Osteoblast (primary cell): Measurements from ENCODE around the gene TBPL2. TPM values are rescaled to one million over a fixed set of nuclear protein-coding genes. Genes with fewer than 3 reads are reported as not detected.

Source experiments
- DNase-seq: peaks from one replicate; pipeline ENCODE4 v3.0.0; 2011; ENCODE audit warnings: low spot score, mixed read lengths; ENCODE audit not compliant: insufficient read length; ENCODE audit errors: missing footprints
- H2AFZ ChIP-seq: 2 replicates; pipeline ENCODE4 v1.6.0; 2011; ENCODE audit warnings: mild to moderate bottlenecking, low read length
- H3K27ac ChIP-seq: 2 replicates; pipeline ENCODE4 v1.5.1; 2011; ENCODE audit warnings: mild to moderate bottlenecking, low read depth, low read length, moderate library complexity
- H3K27me3 ChIP-seq: 2 replicates; pipeline ENCODE4 v1.6.0; 2012; ENCODE audit warnings: mild to moderate bottlenecking, control low read depth, inconsistent platforms, low read length, moderate library complexity; ENCODE audit not compliant: insufficient read depth
- H3K36me3 ChIP-seq: 2 replicates; pipeline ENCODE4 v1.5.1; 2011; ENCODE audit warnings: mild to moderate bottlenecking, low read length, control low read depth, moderate library complexity; ENCODE audit not compliant: insufficient read depth
- H3K4me1 ChIP-seq: 2 replicates; pipeline ENCODE4 v1.5.1; 2011; ENCODE audit warnings: mild to moderate bottlenecking, low read length, control low read depth, moderate library complexity; ENCODE audit not compliant: insufficient read depth
- H3K4me2 ChIP-seq: 2 replicates; pipeline ENCODE4 v1.6.0; 2011; ENCODE audit warnings: mild to moderate bottlenecking, low read length; ENCODE audit not compliant: insufficient read depth
- H3K4me3 ChIP-seq: fragments of 200-600 bp; sonication (generic); 3 replicates; pipeline ENCODE4 v1.5.1; 2012; ENCODE audit warnings: mild to moderate bottlenecking, low read length, inconsistent platforms; ENCODE audit not compliant: insufficient read depth
- H3K79me2 ChIP-seq: 2 replicates; pipeline ENCODE4 v1.6.0; 2012; ENCODE audit warnings: mild to moderate bottlenecking, low read length, control low read depth, inconsistent platforms; ENCODE audit not compliant: insufficient read depth
- H3K9me3 ChIP-seq: 2 replicates; pipeline ENCODE4 v1.5.1; 2011; ENCODE audit warnings: low read depth, low read length, control low read depth
- H4K20me1 ChIP-seq: 2 replicates; pipeline ENCODE4 v1.6.0; 2012; ENCODE audit warnings: mild to moderate bottlenecking, low read length, control low read depth; ENCODE audit not compliant: insufficient read depth
- total RNA-seq: library from RNA; depleted of rRNA; stranded (reverse); fragments of >200 nt; gene quantifications from 2 replicates; pipeline ENCODE4 v1.2.3, GENCODE V29; 2012
- TF ChIP-seq, protein P1 (sequence below): IDR thresholded peaks from 2 replicates; pipeline ENCODE4 v1.5.1; 2011; ENCODE audit warnings: mild to moderate bottlenecking, low read depth, low read length, moderate library complexity; ENCODE audit errors: extremely low read depth

The TBPL2 gene
- total RNA-seq, 1 donor: not detected

DNA sequence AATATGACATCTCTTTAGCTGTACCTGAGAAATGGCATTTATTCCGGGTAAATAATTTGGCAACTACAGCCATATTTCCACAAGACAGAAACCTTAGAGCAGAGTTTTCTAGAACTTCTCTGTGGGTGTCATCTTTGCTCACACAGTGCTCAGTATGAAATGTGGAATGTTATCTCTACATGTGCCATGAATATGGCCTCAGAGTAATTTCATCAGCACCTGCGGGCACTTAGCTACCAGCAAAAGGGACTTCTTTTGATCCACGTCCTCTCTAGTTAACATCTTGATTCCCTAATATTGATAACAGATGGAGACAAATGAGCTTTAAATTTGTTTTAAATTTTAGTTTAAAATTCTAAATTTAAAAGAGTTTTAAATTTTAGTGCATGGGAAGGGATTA, 25.9 kb downstream of the TBPL2 start:
- peaks cover 25% of the 10 kb centered on the region for H3K79me2 ChIP-seq
- H3K9me3 ChIP-seq: no peaks in the 10 kb centered on the region
- H4K20me1 ChIP-seq: no peaks in the 10 kb centered on the region
- peaks cover 21% of the 10 kb centered on the region for H3K4me1 ChIP-seq
- TF ChIP-seq, protein P1, sequence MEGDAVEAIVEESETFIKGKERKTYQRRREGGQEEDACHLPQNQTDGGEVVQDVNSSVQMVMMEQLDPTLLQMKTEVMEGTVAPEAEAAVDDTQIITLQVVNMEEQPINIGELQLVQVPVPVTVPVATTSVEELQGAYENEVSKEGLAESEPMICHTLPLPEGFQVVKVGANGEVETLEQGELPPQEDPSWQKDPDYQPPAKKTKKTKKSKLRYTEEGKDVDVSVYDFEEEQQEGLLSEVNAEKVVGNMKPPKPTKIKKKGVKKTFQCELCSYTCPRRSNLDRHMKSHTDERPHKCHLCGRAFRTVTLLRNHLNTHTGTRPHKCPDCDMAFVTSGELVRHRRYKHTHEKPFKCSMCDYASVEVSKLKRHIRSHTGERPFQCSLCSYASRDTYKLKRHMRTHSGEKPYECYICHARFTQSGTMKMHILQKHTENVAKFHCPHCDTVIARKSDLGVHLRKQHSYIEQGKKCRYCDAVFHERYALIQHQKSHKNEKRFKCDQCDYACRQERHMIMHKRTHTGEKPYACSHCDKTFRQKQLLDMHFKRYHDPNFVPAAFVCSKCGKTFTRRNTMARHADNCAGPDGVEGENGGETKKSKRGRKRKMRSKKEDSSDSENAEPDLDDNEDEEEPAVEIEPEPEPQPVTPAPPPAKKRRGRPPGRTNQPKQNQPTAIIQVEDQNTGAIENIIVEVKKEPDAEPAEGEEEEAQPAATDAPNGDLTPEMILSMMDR: no peak
- H3K4me2 ChIP-seq: no peak overlapping the region
- H3K27me3 ChIP-seq: peaks cover 21% of the 10 kb centered on the region
- H3K36me3 ChIP-seq: no peaks in the 10 kb centered on the region
- no peak overlapping the region for H2AFZ ChIP-seq
- no peak for DNase-seq
- no peak overlapping the region for H3K4me3 ChIP-seq
- no peak overlapping the region for H3K27ac ChIP-seq

DNA sequence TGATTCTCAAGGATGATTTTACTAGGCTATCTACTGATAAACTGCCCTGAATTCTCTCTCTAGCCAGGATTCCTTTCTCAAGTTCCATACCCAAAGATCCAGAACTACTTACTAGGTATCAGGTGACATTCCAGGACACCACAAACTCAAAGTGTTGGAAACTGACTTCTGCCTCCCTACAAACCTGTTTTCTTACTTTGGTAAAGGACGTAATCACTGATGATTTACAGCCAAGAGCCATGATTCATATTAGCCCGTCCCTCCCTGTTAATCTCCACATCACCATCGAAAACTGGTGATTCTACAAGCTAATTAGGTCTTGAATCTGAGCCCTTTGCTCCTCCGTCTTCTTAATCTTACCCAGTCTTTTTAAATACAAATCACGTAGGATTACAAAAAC, 27.7 kb downstream of the TBPL2 start:
- Histone ChIP-seq H2AFZ (peak overlapping the region; percentile 99), H3K4me2 (peak overlapping the region; percentile 100), H3K79me2 (peaks cover 44% of the 10 kb centered on the region), H3K4me1 (peaks cover 23% of the 10 kb centered on the region), H3K27me3 (peaks cover 21% of the 10 kb centered on the region), H3K4me3 (peak overlapping the region; percentile 97), H4K20me1 (no peaks in the 10 kb centered on the region), H3K27ac (no peak overlapping the region), H3K36me3 (no peaks in the 10 kb centered on the region), H3K9me3 (no peaks in the 10 kb centered on the region)
- TF ChIP-seq, protein P1: no peak
- DNase-seq: no peak

DNA sequence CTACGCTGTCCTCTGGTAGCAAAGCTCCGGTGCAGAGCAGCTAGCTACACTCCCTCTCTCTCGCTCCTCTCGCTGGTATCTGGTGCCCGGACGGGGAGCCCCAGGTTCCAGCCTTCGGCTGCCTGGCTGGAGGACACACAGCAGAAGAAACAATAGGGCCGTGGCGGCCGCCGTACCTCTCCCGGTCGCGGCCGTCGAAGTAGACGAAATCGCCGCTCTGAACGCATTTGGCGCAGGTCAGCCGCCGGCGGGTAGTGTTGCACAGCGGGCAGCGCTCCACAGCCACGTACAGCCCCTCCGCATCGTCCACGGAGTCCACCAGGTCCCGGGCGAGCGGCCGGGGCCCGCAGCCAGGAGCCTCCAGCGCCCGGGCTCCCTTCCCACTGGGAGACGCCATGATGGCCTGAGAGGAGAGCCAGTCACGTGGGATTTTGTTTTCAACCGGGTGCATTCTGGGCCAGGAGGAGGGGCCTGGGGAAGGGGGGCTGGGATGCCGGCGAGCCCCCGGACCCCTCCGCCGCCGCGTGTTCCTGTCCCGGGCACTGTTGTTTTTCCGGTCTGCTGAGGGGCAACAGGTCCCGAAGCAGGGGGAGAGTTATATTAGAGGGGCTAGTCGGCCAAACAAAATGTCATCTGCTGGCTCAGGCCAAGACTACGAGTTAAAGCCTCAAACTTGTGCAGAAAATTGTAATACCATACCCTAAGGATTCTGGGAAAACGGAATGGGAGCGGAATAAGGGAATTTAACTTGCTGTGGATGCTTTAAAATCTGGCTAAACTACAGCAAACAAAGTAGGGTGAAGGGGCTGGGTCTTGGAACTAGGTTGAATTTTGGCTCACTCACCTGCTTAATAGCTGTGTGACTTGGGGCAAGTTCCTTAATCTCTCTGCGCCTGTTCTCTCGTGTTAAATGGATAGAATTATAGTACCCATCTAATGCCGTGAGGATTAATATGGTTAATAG, 28.7 kb downstream of the TBPL2 start, which contains the start of gene ATG14:
Gene ATG14 (minus strand): TSS at position 405 of the 964 bp plus-strand sequence. CDS start 8 bp downstream, at position 397.
- Histone ChIP-seq H3K27ac (peak within 1 kb of the TSS; percentile 88), H2AFZ (peak within 1 kb of the TSS; percentile 99), H3K4me1 (peaks cover 23% of the 10 kb centered on the region), H3K4me3 (peak within 1 kb of the TSS; percentile 97), H3K9me3 (no peaks in the 10 kb centered on the region), H3K79me2 (peaks cover 51% of the 10 kb centered on the region), H3K36me3 (no peaks in the 10 kb centered on the region), H3K27me3 (peaks cover 21% of the 10 kb centered on the region), H4K20me1 (no peaks in the 10 kb centered on the region), H3K4me2 (peak within 1 kb of the TSS; percentile 100)
- TF ChIP-seq, protein P1: no peak
- DNase-seq: peak; percentile 94

DNA sequence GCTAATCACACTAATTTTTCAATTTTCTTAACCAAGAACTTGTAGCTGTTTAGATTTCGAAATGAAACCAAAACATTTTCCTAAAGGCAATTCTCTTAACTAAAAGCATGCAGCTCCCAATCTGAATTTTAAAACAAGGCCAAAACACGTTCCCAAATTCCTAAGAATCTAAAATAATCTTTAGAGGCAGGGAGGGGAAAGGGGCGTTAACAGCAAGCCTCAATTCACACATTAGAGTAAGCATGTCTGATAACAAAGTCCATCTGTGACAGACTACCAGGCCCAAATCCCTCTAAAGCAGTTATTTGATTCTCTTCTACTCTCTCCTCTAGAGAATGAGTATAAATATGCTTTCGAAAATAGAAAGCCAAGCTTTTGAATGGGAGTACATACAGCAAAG, 29.5 kb downstream of the TBPL2 start:
- Histone ChIP-seq H3K27me3 (peaks cover 16% of the 10 kb centered on the region), H2AFZ (peak overlapping the region; percentile 99), H3K27ac (peak overlapping the region; percentile 88), H4K20me1 (no peaks in the 10 kb centered on the region), H3K9me3 (no peaks in the 10 kb centered on the region), H3K4me1 (peaks cover 23% of the 10 kb centered on the region), H3K36me3 (no peaks in the 10 kb centered on the region), H3K4me3 (peak overlapping the region; percentile 97), H3K79me2 (peaks cover 58% of the 10 kb centered on the region), H3K4me2 (peak overlapping the region; percentile 100)
- TF ChIP-seq, protein P1: no peak
- DNase-seq: no peak
